Fibroblast of lung (primary cell): ENCODE measurements around the gene UGT2B17. TPM values are rescaled to one million over a fixed set of nuclear protein-coding genes. Genes with fewer than 3 reads are reported as not detected.
"Not testable (repeated sequence)": the region's sequence is repeated elsewhere in the genome, so short reads cannot be mapped to it uniquely, and the experiment has no call there.

Source experiments
- DNase-seq, 2 donors: peaks; one replicate each; pipeline versions ENCODE4 v3.0.0 to v3.0.0-alpha.2; 2010; ENCODE audit warnings: low read depth in 2 of 2
- H2AFZ ChIP-seq: 2 replicates; pipeline ENCODE4 v1.5.1; 2012; ENCODE audit warnings: low read length, control low read depth, inconsistent platforms
- H3K27ac ChIP-seq: 2 replicates; pipeline ENCODE4 v1.5.1; 2011; ENCODE audit warnings: low read length, control low read depth; ENCODE audit not compliant: insufficient read depth
- H3K27me3 ChIP-seq: 2 replicates; pipeline ENCODE4 v1.5.1; 2011; ENCODE audit warnings: mild to moderate bottlenecking, low read length; ENCODE audit not compliant: control insufficient read depth, insufficient read depth
- H3K36me3 ChIP-seq: 2 replicates; pipeline ENCODE4 v1.5.1; 2011; ENCODE audit warnings: low read length; ENCODE audit not compliant: control insufficient read depth, insufficient read depth
- H3K4me1 ChIP-seq: 2 replicates; pipeline ENCODE4 v1.5.1; 2011; ENCODE audit warnings: low read length; ENCODE audit not compliant: control insufficient read depth, insufficient read depth; ENCODE audit errors: extremely low read depth
- H3K4me2 ChIP-seq: 2 replicates; pipeline ENCODE4 v1.5.1; 2011; ENCODE audit warnings: low read length, control low read depth; ENCODE audit not compliant: insufficient read depth; ENCODE audit errors: extremely low read depth
- H3K4me3 ChIP-seq, 4 experiments: fragments of 200-600 bp in 1 of 4; sonication (generic) in 1 of 4; replicated peaks in 1 of 4; 2 replicates each; pipeline ENCODE4 v1.5.1; 2011 to 2016; ENCODE audit warnings: low read length in 4 of 4, low read depth in 3 of 4, mild to moderate bottlenecking in 3 of 4, control low read depth in 2 of 4, inconsistent platforms in 1 of 4, mixed read lengths in 1 of 4; ENCODE audit not compliant: insufficient read depth in 1 of 4; ENCODE audit errors: control extremely low read depth in 1 of 4
- H3K79me2 ChIP-seq: 2 replicates; pipeline ENCODE4 v1.5.1; 2012; ENCODE audit warnings: mild to moderate bottlenecking, low read length, inconsistent platforms; ENCODE audit not compliant: control insufficient read depth, insufficient read depth
- H3K9ac ChIP-seq: 2 replicates; pipeline ENCODE4 v1.5.1; 2011; ENCODE audit warnings: mild to moderate bottlenecking, low read length, control low read depth; ENCODE audit not compliant: insufficient read depth
- H3K9me3 ChIP-seq: 2 replicates; pipeline ENCODE4 v1.5.1; 2012; ENCODE audit warnings: low read depth, low read length; ENCODE audit not compliant: control insufficient read depth, insufficient read depth
- H4K20me1 ChIP-seq: 2 replicates; pipeline ENCODE4 v1.5.1; 2011; ENCODE audit warnings: low read length; ENCODE audit not compliant: control insufficient read depth, insufficient read depth; ENCODE audit errors: extremely low read depth
- CTCF ChIP-seq, 2 donors: IDR thresholded peaks in 1 of 2; conservative IDR thresholded peaks in 1 of 2; 1 replicate in 1 of 2; 2 replicates in 1 of 2; pipeline ENCODE4 v1.5.1; 2011 to 2012; ENCODE audit warnings: low read length in 2 of 2, control low read depth in 1 of 2, inconsistent platforms in 1 of 2, low read depth in 1 of 2, mild to moderate bottlenecking in 1 of 2
- EZH2 ChIP-seq: IDR thresholded peaks from 2 replicates; pipeline ENCODE4 v1.5.1; 2012; ENCODE audit warnings: low read length, control low read depth, mild to moderate bottlenecking; ENCODE audit errors: missing control alignments
- polyA plus RNA-seq, 2 donors: library from polyadenylated mRNA; depleted of rRNA in 1 of 2; stranded (reverse) in 1 of 2; unstranded in 1 of 2; fragments of >200 nt; gene quantifications; 2 replicates each; pipeline ENCODE4 v1.2.1, GENCODE V29; 2011 to 2012; ENCODE audit warnings: missing spikeins in 1 of 2
- total RNA-seq: library from RNA; depleted of rRNA; stranded (reverse); fragments of >200 nt; gene quantifications from 2 replicates; pipeline ENCODE4 v1.2.1, GENCODE V29; 2014

UGT2B17 gene
- total and polyA plus RNA-seq, 2 donors (not counting 1 experiment from before 2014, with no cell fraction given): not detected

DNA sequence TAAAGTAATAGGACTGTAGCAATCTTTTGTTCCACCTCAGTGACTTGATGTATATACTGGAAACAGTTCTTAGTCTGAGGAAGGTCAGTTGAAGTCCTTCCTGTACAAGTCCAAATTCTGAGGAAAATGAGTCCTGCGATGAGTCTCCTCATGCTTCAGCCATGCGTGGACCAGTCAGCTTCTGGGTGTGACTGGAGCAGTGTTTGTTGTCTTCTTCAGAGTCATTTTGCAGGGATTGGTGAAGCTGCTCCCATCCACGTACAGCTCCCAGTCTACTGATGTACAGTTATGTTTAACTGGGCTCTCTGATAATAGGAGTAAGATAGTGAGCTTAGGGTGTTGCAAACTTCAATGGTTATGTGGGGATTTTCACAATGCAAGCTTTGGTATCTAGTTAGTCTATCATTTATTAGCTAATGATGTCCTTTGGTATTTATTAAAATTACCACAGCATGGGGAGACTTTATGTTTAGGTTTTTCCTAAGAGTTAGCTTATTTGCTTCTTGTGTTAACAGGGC lies 3.4 kb downstream of the UGT2B17 start:
- no peaks in the 10 kb centered on the region for H3K9me3 ChIP-seq
- H3K9ac ChIP-seq: no peak overlapping the region
- TF ChIP-seq CTCF (conservative IDR thresholded peaks at IDR 0.05 in 1 of 2, IDR thresholded peaks at IDR 0.05 in 1 of 2; ENCODE audit: low read depth in 1 of 2, low read length in 2 of 2) (no peak), EZH2 (no peak)
- H3K4me3 ChIP-seq: no peak overlapping the region
- DNase-seq: no peak
- H2AFZ ChIP-seq: no peak overlapping the region
- no peaks in the 10 kb centered on the region for H3K27me3 ChIP-seq
- no peaks in the 10 kb centered on the region for H4K20me1 ChIP-seq
- no peak overlapping the region for H3K4me2 ChIP-seq
- H3K36me3 ChIP-seq: no peaks in the 10 kb centered on the region
- no peaks in the 10 kb centered on the region for H3K79me2 ChIP-seq
- no peak overlapping the region for H3K27ac ChIP-seq
- no peaks in the 10 kb centered on the region for H3K4me1 ChIP-seq

DNA sequence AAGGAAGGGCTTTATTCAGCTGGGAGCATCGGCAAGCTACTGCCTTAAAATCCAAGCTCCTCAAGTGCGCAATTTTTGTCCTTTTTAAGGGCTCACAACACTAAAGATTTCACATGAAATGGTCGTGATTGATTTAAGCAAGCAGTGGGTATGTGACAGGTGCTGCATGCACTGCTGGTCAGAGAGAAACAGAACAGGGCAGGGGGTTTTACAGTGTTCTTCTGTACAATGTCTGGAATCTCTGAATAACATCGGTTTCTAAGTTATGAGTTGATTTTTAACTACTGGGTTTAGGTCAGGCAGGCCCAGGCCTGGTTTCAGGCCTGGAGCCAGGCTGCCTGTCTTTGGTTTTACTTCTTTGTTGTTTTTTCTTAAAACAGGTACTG lies 6.0 kb downstream of the UGT2B17 start:
- TF ChIP-seq CTCF (conservative IDR thresholded peaks at IDR 0.05 in 1 of 2, IDR thresholded peaks at IDR 0.05 in 1 of 2; ENCODE audit: low read depth in 1 of 2, low read length in 2 of 2) (no peak), EZH2 (no peak)
- no peaks in the 10 kb centered on the region for H3K79me2 ChIP-seq
- H3K36me3 ChIP-seq: no peaks in the 10 kb centered on the region
- H3K9me3 ChIP-seq: no peaks in the 10 kb centered on the region
- no peak overlapping the region for H2AFZ ChIP-seq
- no peak overlapping the region for H3K4me3 ChIP-seq
- no peak overlapping the region for H3K9ac ChIP-seq
- no peaks in the 10 kb centered on the region for H3K4me1 ChIP-seq
- H3K27ac ChIP-seq: no peak overlapping the region
- H3K27me3 ChIP-seq: no peaks in the 10 kb centered on the region
- DNase-seq: no peak
- H4K20me1 ChIP-seq: no peaks in the 10 kb centered on the region
- no peak overlapping the region for H3K4me2 ChIP-seq

GRCh38 chr4:68569466-68570121 lies 6.5 kb downstream of the UGT2B17 start:
- DNase-seq: no peak
- no peaks in the 10 kb centered on the region for H3K4me1 ChIP-seq
- no peak overlapping the region for H3K4me2 ChIP-seq
- H3K4me3 ChIP-seq: no peak overlapping the region
- H4K20me1 ChIP-seq: no peaks in the 10 kb centered on the region
- H3K27ac ChIP-seq: no peak overlapping the region
- no peak for TF ChIP-seq EZH2
- TF ChIP-seq CTCF (conservative IDR thresholded peaks at IDR 0.05 in 1 of 2, IDR thresholded peaks at IDR 0.05 in 1 of 2; ENCODE audit: low read depth in 1 of 2, low read length in 2 of 2): no peak
- H3K27me3 ChIP-seq: no peaks in the 10 kb centered on the region
- no peak overlapping the region for H2AFZ ChIP-seq
- H3K79me2 ChIP-seq: no peaks in the 10 kb centered on the region
- H3K9ac ChIP-seq: no peak overlapping the region
- H3K9me3 ChIP-seq: no peaks in the 10 kb centered on the region
- no peaks in the 10 kb centered on the region for H3K36me3 ChIP-seq

DNA sequence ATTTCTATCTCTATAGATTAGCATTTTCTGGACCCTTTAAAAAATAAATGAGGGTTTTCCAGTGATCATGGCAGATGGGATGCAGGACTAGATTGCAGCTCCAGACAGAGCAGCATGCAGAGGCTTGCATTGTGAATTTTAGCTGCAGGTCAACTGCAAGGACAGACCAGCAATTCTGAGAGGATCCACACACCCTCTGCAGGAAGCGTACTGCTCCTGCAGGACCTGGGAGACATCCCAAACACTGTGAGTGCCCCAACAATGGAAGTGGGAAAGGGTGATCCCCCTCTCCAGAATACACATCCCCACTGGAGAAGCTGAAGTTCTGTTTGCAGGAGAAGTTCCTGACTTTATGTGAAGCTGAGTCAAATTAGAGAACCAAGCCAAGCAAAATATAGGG lies 7.1 kb downstream of the UGT2B17 start:
- H4K20me1 ChIP-seq, H3K79me2 ChIP-seq, H3K27ac ChIP-seq, H3K9ac ChIP-seq, H3K4me1 ChIP-seq, H3K9me3 ChIP-seq, H3K4me2 ChIP-seq, H3K4me3 ChIP-seq, DNase-seq, H2AFZ ChIP-seq, H3K36me3 ChIP-seq, H3K27me3 ChIP-seq: not testable (repeated sequence)

DNA sequence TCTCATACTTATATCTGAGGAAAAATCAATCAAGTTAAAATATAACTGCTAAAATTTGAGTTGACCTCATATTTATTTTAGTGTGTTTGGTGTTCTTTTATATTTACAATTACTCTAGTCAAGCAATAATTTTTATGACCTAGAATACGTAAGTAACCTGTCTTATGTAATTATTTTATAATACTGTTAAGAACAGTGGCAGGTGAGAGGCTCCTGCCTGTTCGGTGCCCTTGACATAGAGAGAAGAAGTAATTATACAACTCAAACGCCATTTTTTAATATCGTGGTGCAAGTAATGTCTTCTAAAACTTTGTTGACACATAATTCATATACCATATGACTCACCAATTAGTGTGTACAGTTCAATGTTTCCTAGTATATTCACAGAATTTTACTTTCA lies 7.6 kb downstream of the UGT2B17 start:
- H2AFZ ChIP-seq, DNase-seq, H3K4me1 ChIP-seq, H3K27me3 ChIP-seq, H3K27ac ChIP-seq, H3K36me3 ChIP-seq, H3K79me2 ChIP-seq, H3K9ac ChIP-seq, H3K4me3 ChIP-seq, H3K9me3 ChIP-seq, H4K20me1 ChIP-seq, H3K4me2 ChIP-seq: not testable (repeated sequence)
